HG03575 (cell line): ENCODE measurements around the gene P4HA2.

Source experiments
- ATAC-seq: cut with Tn5 transposase; IDR thresholded peaks from one replicate; pipeline ENCODE4 v1.9.1; 2021; ENCODE audit not compliant: unreplicated experiment, insufficient number of reproducible peaks, low FRiP score; ENCODE audit errors: extremely low read depth

P4HA2 gene

GRCh38 chr5:132228241-132229035 lies 785 bp upstream of the P4HA2 start:
- ATAC-seq, result no peak

GRCh38 chr5:132227235-132227484 lies 493 bp downstream of the P4HA2 start:
- ATAC-seq, result no peak

DNA sequence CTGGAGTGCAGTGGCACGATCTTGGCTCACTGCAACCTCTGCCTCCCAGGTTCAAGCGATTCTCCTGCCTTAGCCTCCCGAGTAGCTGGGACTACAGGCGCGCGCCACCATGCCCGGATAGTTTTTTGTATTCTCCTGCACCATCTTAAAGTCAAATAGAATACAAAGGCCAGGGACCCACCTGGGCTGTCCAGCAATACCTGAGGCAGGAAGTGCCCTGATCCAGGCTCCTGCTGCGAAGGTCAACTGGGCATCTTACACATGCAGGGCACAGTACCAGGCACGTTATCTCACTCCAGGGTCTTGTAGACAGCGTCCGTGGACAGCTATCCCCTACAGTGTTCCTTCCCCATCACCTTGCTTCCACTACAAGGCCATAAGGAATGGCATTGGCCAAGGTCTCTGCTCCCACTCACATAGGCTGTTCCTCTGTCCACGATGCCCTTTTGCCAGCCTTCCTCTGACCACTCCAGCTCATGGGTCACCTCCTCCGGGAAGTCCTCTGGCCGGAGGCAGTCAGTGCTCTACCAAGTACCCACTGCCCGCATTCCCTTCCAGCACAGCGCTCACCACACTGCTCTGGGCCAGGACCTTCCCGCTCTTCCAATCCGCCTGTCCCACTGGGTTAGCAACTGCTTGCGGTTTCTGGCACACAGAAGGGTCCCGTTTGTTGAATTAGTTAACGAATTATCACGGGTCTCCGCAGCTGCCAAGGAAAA lies 978 bp downstream of the P4HA2 start:
- no peak for ATAC-seq

DNA sequence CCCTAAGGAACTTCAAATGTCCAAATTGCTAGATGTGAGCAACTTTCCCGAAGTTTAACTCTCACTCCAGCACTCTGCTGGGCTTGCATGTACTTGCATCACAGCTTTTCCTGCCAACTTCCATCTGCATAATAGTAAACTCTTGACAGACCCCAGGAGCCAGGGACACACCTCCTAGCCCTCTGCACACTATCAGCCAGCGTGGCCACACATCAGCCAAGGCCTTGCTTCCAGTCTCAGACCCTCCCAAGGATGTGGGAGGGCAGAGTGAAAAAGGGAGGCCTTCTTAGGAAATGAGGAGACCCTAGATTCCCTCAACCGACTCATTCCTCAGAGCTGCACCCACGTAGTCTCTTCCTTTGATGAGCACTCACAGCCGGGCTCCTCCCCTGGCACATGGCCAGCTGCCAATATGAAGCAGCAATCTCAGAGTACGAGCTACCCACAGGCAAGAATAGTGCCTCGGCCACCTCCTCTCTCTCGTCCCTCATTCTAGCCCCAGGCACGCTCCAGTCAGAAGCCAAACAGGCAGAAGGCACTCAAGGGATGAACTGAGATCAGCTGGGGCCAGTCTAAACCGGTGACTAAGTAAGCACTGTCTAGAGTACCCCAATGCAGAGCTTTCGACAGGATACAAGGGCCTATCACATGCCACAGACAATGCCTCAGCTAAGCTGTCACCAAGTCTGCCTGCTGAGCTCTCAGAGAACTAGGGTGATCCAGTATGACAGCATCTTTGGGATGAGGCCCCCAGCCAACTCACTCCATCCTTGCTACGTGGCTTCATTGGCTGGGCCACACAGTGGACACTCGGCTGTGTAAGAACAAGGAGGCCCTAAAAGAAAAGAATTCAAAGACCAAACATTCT lies 2.3 kb downstream of the P4HA2 start:
- no peak for ATAC-seq

- ATAC-seq, result no peak
Observed at GRCh38 chr5:132224716-132225115, 2.9 kb downstream of the P4HA2 start.

GRCh38 chr5:132223861-132224260 lies 3.8 kb downstream of the P4HA2 start:
- no peak for ATAC-seq

- ATAC-seq, result peak; percentile 76
Observed at GRCh38 chr5:132222649-132223038, 5.0 kb downstream of the P4HA2 start.

- peak; percentile 17 for ATAC-seq
Observed at GRCh38 chr5:132221781-132222648, 5.6 kb downstream of the P4HA2 start.

GRCh38 chr5:132220491-132220890 lies 7.2 kb downstream of the P4HA2 start:
- ATAC-seq, result no peak

- no peak for ATAC-seq
Observed at GRCh38 chr5:132219981-132220380, 7.7 kb downstream of the P4HA2 start.

GRCh38 chr5:132219289-132219970 lies 8.2 kb downstream of the P4HA2 start:
- ATAC-seq, result no peak

GRCh38 chr5:132218321-132218720 lies 9.3 kb downstream of the P4HA2 start:
- ATAC-seq, result no peak

- no peak for ATAC-seq
Observed at GRCh38 chr5:132215329-132215728, 12.3 kb downstream of the P4HA2 start.

- ATAC-seq, result no peak
Observed at GRCh38 chr5:132214491-132214890, 13.2 kb downstream of the P4HA2 start.

GRCh38 chr5:132213666-132214065 lies 14.0 kb downstream of the P4HA2 start:
- ATAC-seq, result no peak

DNA sequence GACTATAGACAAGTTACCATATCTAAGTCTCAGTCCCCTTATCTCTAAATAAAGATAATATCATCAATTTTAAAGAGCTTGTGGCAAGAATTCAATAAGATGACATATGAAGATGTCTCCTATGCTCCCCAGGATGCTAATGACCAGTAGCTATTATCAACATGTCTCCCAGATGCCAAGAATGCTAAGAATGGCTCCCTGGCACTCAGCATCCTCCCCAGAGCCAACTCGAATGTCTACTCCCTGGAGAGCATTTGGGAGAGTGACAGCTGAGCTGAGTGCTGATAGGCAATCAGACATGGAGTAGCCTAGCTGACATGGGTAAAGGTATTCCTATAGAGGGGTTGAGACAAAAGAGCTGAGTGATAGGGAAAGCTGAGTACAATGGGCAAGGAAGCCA lies 15.9 kb downstream of the P4HA2 start:
- ATAC-seq, result no peak

DNA sequence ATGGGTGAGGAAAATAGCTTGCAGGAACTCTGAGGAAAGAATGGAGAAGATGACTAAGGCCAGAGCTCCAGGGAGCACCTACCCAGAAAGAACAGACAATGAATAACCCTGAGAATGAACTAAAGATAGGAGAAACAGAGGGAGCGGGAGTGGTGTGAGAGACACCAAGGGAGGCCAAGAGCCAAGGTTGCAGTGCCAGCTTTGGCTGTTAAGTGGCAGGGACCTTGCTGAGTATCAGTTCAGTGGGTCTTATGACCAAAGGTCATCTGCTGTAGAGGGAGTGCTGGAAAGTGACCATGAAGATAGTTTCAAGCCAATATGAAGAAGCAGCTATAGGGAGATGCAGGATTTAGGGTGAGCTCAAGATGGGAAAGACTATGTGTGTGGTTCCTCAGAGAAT lies 16.7 kb downstream of the P4HA2 start:
- no peak for ATAC-seq

DNA sequence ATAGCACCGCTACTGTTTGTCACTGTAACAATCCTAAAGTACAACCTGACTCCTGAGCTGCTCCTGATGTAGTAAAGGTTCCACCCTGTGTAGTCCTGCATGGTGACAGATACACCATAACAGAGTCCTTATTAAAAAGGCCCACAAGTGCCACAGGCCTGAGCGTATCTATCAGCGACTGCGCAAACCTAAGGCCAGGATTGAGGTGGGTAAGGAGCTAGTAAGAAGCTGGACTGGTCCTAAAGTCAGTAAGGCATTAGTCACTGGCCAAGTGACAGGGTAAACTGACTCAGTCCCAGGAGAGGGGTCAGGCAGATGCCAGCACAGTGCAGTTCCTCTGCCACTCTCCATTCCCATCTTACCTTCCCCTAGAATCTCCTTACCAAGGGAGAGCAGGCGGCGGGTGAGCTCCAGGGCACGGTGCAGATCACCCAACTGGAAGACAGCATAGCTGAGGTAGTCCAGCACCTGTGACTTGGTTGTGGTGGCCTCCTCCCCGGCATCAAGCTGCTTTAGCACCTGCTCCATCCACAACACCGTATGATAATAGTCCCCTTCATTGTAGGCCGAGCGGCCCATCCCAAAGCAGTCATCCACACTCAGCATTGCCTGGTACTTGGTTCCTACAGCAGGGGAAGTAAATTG lies 17.6 kb downstream of the P4HA2 start:
- ATAC-seq, result no peak
